Calu3 (cell line): ENCODE data around the gene PCNX4. TPM values are rescaled to one million over a fixed set of nuclear protein-coding genes. Genes with fewer than 3 reads are reported as not detected.

ENCODE experiments used
- BruUV-seq: library from RNA; stranded (reverse); fragments of 400-500 nt; replicated peaks from 2 replicates; lab custom pipeline; 2021; lab: Mats Ljungman, UMichigan
- CTCF ChIA-PET: fragments of 300-600 bp; sonication (Branson Sonifier 250); formaldehyde crosslinking; loops from one replicate; lab custom pipeline; 2022; ENCODE audit warnings: antibody characterized with exemption; lab: Charles Lee
- DNase-seq: peaks from one replicate; pipeline ENCODE4 v3.0.0; 2022
- H3K27ac Mint-ChIP-seq: one replicate; pipeline ENCODE4 v1.8.0; 2022; ENCODE audit warnings: mixed read lengths; ENCODE audit not compliant: unreplicated experiment
- H3K27me3 Mint-ChIP-seq: one replicate; pipeline ENCODE4 v1.8.0; 2022; ENCODE audit warnings: mixed read lengths; ENCODE audit not compliant: unreplicated experiment
- H3K36me3 Mint-ChIP-seq: one replicate; pipeline ENCODE4 v1.8.0; 2022; ENCODE audit warnings: mild to moderate bottlenecking, moderate library complexity, mixed read lengths; ENCODE audit not compliant: insufficient read depth, unreplicated experiment
- H3K4me1 Mint-ChIP-seq: one replicate; pipeline ENCODE4 v1.8.0; 2022; ENCODE audit warnings: mild to moderate bottlenecking, low read depth, mixed read lengths; ENCODE audit not compliant: unreplicated experiment
- H3K4me3 Mint-ChIP-seq: one replicate; pipeline ENCODE4 v1.8.0; 2022; ENCODE audit warnings: mild to moderate bottlenecking, low read depth, moderate library complexity, mixed read lengths; ENCODE audit not compliant: unreplicated experiment
- H3K9me3 Mint-ChIP-seq: one replicate; pipeline ENCODE4 v1.8.0; 2022; ENCODE audit warnings: low read depth, mixed read lengths; ENCODE audit not compliant: unreplicated experiment
- CTCF ChIP-seq: fragments of 200-600 bp; IDR thresholded peaks from one replicate; pipeline ENCODE4 v1.8.0; 2022; ENCODE audit warnings: antibody characterized with exemption; ENCODE audit not compliant: unreplicated experiment
- intact Hi-C: fragments of 100-400 bp; cut with micrococcal nuclease; formaldehyde crosslinking; loops from one replicate; pipeline ENCODE4 v1.10.0; 2022; ENCODE audit not compliant: unreplicated experiment
- total RNA-seq: library from RNA; stranded (reverse); gene quantifications from 2 replicates; pipeline ENCODE4 v1.2.3, GENCODE V29; 2022

PCNX4 gene
- total RNA-seq, 1 experiment from 2014 or later, result 40.1 TPM

GRCh38 chr14:60160422-60160821, 68.7 kb downstream of the PCNX4 start:
- Mint-ChIP-seq H3K27ac (no peak overlapping the region), H3K36me3 (peaks cover 13% of the 10 kb centered on the region), H3K27me3 (no peaks in the 10 kb centered on the region), H3K4me1 (peaks cover 9% of the 10 kb centered on the region), H3K9me3 (no peaks in the 10 kb centered on the region), H3K4me3 (no peak overlapping the region)
- BruUV-seq, result no TSS peak
- TF ChIP-seq CTCF, result no peak
- CTCF ChIA-PET, result interaction anchor here (0.7 to 1.6 kb wide), 2 partner anchors 9 to 1779 kb away, joined by 4 to 5 read pairs; no protein-coding TSS in a partner anchor
- DNase-seq, result no peak
- intact Hi-C loops, result loop anchor here (5.0 kb wide), 1 partner anchor 98 kb away; no protein-coding TSS in a partner anchor

GRCh38 chr14:60161196-60162107, 69.7 kb downstream of the PCNX4 start:
- intact Hi-C loops, result loop anchor here (5.0 kb wide), 1 partner anchor 99 kb away; no protein-coding TSS in a partner anchor
- peaks cover 13% of the 10 kb centered on the region for H3K36me3 Mint-ChIP-seq
- no peaks in the 10 kb centered on the region for H3K9me3 Mint-ChIP-seq
- no peak overlapping the region for H3K27ac Mint-ChIP-seq
- H3K4me3 Mint-ChIP-seq, result no peak overlapping the region
- CTCF ChIA-PET, result interaction anchor here (1.6 kb wide), 1 partner anchor 10 kb away, joined by 5 read pairs; no protein-coding TSS in a partner anchor
- BruUV-seq, result no TSS peak
- no peak for DNase-seq
- H3K4me1 Mint-ChIP-seq, result peaks cover 9% of the 10 kb centered on the region
- H3K27me3 Mint-ChIP-seq, result no peaks in the 10 kb centered on the region
- no peak for TF ChIP-seq CTCF

GRCh38 chr14:60163693-60164092, 72.0 kb downstream of the PCNX4 start:
- no peak for TF ChIP-seq CTCF
- H3K4me3 Mint-ChIP-seq, result peak overlapping the region; percentile 92

GRCh38 chr14:60164404-60164711, 72.6 kb downstream of the PCNX4 start:
- TF ChIP-seq CTCF, result no peak
- intact Hi-C loops, result loop anchor here (5.0 kb wide), 1 partner anchor 102 kb away; no protein-coding TSS in a partner anchor
- no TSS peak for BruUV-seq

More at GRCh38 chr14:60163693-60164092, 72.0 kb downstream of the PCNX4 start:
- Mint-ChIP-seq H3K36me3 (peaks cover 13% of the 10 kb centered on the region), H3K4me1 (peaks cover 9% of the 10 kb centered on the region), H3K27ac (no peak overlapping the region), H3K27me3 (no peaks in the 10 kb centered on the region), H3K9me3 (no peaks in the 10 kb centered on the region)
- CTCF ChIA-PET, result no interaction called here
- TSS peak; percentile 58 for BruUV-seq
- intact Hi-C loops, result loop anchor here (5.0 kb wide), 1 partner anchor 101 kb away; no protein-coding TSS in a partner anchor
- DNase-seq, result no peak

More at GRCh38 chr14:60164404-60164711, 72.6 kb downstream of the PCNX4 start:
- H3K4me3 Mint-ChIP-seq, result peak overlapping the region; percentile 92
- H3K4me1 Mint-ChIP-seq, result peaks cover 9% of the 10 kb centered on the region
- H3K36me3 Mint-ChIP-seq, result peaks cover 13% of the 10 kb centered on the region
- CTCF ChIA-PET, result no interaction called here
- no peaks in the 10 kb centered on the region for H3K9me3 Mint-ChIP-seq
- peak overlapping the region; percentile 75 for H3K27ac Mint-ChIP-seq
- no peaks in the 10 kb centered on the region for H3K27me3 Mint-ChIP-seq
- no peak for DNase-seq
